ENCODE measurements around the gene CNFN.

Gene CNFN

DNA sequence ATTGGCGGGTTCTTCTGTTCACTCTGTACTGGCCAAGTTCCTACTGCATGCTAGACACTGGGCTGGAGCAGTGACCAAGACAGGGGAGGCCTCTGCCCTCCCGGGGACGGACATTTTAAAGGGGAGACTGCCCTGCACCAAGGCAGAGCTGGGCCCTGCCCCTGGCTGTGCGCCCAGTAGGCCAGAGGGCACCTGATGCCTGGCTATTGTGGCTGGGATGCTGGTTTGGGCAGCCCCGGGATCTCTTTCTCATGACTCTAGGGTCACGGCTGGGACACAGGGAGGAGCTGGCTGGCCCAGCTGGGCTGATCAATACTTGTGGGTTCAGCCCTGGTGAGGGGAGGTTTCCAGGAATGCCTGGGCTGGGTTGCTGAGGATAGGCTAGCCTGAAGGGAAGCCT, 19.4 kb upstream of the CNFN start:
- DNase-seq (ENCODE audit: low spot score), result no peak

DNA sequence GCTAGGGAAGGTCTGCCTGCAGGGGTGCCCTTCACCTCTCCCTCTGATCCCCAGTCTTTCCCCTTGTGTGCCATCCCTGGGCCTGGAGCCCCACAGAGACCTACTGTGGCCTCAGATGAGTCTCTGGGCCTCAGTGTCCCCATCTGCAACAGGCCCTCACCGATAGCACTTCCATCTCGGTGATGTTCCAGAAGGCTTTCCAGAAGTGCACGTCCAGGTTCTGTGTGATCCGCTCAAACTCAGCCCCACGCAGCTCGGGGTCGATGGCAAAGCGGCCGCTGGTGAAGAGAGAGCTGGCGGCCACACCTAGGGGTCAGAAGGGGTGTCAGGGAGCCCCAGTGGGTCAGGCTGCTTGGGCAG, 17.7 kb upstream of the CNFN start:
- DNase-seq (ENCODE audit: low spot score), result no peak

DNA sequence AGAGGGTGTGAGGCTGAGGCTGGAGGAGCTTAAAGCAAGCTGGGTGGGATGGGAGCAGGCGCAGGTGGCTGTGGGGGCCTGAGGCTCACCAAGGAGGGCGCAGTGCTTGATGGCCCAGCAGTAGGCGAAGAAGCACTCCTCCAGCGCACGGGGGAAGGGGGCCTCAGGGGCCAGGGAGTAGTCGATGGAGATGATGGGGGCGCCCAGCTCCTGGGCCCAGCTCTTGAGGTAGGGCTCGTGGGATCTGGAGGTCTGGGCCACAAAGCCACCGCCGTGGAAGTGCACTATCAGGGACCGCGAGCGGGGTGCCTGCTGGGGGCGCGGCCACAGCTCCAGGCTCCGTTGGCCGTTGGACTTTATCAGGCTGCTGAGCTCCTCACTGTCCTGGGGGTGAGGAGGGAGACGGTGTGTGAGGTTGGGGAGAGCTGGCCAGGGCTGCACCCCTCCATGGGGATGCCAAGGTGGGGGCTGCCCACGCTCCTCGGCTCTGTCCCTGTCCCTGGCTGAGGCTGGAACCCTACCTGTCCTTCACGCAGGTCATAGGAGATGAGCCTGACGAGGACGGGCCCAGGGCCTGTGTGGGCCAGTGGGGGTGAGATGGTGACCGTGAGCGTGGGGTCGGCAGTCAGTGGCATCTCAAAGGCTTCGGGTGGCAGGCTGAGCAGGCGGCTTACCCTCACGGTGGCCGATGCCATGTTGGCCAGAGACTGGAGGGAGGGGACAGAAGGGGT, 17.2 kb upstream of the CNFN start:
- DNase-seq (ENCODE audit: low spot score), result no peak

DNA sequence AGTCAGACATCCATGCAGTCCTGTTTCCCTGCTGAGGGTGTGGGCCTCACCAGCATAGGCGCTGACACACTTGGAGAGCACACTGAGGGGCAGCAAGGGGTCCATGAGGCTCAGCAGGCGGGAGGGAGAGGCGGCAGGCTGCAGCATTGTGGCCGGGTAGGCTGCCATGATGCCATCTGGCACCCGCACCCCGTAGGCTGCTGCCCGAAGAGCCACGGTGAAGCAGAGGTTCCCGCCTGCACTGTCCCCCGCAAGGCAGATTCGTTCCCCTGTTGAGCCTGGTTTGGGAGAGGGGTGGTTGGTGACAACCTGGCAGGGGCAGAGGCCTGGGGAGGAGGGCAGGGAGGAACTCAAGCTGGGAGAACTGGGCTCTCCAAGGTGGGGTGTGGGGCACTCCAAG, 16.0 kb upstream of the CNFN start:
- no peak for DNase-seq (ENCODE audit: low spot score)

DNA sequence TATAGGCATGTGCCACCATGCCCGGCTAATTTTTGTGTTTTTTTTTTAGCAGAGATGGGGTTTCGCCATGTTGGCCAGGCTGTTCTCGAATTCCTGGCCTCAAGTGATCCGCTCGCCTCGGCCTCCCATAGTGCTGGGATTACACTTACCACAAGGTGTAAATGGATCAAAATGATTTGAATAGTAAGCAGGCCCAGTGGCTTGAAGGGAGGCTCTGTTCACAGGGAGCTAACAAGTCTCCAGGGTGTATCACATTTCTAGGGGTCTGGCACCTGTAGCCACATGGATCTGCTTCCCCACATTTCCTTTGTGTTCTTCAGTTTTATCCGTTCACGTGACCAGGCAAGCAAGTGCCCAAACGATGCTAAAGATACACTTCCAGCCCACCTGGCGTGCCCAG, 13.5 kb upstream of the CNFN start:
- DNase-seq (ENCODE audit: low spot score), result no peak

DNA sequence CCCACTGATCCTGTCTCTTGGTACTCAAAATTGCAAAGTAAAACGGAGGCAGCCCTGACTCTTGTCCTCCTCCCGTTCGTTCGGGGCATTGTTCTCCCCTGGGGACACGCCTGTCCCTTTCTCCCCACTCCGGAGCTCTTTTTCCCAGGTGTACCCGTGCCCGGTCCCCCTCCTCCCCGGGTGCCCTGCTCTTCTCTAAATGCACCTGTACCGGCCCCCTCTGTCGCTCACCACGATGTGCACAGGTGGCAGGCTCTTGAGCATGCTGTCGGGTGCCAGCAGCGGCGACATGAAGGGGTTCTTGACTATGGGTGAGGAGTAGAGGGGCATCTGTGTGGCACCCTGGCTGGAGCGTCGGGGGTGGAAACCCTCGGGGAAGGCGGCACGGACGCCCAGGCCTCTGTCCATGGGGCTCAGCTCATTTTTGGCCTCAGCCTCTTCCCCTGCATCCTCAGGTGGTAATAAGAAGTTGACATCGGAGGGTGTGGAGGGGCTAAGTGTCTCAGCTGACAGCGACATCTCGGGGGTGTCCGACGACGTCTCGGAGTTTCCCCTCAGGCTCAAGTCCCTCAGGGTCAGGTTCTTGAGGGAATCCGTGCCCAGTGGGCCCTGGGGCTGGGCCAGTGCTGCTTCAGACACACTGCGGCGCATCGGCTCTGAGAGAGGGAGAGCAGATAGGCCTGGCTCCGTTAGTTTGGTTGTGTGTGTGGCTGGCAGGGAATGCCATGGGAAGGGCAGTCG, 12.4 kb upstream of the CNFN start:
- DNase-seq (ENCODE audit: low spot score), result no peak

DNA sequence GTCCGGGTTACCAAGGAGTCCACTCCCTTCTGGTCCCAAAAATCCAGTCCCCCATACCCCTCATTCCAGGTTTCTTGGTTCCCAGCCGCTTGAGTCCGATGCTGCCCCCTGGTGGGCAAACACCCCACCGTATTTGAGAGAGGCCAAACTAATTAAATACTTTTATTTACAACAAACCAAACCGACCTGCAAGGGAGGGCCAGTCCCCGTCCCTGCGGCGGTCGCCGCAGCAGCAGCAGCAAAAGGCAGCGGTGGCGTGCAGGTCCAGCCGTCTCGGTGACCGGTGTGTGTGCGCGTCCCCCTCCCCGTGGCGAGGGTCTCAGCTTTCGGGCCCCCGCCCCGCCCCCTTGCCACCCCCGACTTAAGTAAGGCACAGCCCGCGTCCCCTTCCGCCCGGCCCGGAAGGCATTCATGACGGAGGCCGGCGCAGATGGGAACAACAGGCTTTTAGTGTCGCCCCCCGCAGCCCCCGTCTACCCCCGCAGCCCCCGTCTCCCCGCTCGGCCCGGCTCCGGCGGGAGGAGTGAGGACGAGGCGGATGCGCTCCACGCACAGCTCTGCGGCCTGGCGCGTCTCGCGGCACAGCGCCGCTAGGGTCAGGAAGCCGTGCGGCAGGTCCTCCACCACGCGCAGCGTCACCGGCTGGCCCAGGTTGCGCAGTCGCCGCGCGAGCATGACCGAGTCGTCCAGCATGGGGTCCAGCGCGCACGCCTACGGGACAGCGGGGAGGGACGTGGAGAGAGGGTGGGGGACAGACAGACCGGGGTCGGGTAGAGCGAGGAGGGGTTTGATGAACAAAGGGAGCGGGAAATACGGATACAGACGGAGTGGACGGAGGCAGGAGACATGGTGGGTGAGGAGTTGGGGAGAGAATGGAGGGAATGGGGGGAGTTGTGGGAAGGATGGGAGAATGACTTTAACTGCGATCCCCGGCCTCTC, 11.5 kb upstream of the CNFN start:
- peak; percentile 89 for DNase-seq (ENCODE audit: low spot score)

DNA sequence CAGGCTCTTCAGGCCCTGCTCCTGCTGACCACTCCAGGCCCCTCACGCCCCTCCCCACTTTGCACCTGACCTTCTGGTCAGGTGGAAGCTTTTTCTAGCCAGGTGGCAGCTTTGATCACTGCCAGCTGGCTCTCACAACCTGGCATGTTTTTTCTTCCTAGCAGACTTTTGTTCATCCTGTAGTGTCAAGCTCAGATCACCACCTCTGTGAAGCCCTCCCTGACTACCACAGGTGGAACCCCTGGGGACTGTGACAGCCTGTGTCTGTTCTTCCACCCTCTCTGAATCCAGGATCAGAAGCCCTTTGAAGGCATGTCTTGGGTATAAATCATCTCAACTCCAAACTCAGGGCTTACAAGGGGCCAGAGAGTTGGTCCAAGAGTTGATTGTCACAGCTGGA, 10.3 kb upstream of the CNFN start:
- DNase-seq (ENCODE audit: low spot score), result no peak

DNA sequence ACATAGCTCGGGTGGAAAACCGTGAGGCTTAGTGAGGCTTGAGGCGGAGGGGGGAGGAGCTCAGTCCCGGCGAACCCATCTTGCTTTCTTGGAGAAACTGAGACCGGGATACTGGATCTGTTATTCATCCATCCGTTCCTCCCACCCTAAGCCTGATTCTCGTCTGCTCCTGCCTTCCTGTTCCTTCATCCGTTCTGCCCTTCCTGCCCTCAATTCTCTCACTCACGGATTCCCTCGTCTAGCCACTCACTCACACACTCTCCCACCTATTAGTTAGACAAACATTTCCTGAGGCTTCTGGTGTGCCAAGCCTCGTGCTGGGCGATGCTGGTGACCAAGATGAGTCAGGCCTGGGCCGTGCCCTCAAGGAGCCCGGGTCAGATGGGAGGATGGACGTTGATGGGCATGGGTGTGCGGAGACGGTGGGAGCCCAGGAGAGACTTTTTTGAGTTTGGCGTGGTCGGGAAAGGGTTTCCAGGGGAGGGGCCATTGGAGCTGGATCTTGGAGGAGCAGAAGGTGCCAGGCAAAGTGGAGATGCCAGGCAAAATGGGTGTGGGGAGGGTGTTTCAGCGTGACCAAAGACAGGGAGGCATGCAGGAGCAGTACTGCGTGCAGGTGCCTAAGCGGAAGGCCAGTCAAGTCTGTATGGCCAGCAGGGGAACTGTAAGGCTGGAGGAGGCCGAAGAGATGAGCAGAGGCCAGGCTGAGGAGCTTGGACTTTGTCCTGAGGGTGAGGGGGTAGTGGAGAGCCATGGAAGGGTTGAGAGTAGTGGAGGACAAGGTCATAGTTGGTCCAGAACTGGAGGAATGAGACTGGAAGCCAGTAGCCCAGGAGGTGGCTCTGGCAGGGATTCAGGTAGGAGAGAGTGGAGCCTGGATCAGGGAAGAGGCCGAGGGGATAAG, 7.4 kb upstream of the CNFN start:
- DNase-seq (ENCODE audit: low spot score), result no peak

DNA sequence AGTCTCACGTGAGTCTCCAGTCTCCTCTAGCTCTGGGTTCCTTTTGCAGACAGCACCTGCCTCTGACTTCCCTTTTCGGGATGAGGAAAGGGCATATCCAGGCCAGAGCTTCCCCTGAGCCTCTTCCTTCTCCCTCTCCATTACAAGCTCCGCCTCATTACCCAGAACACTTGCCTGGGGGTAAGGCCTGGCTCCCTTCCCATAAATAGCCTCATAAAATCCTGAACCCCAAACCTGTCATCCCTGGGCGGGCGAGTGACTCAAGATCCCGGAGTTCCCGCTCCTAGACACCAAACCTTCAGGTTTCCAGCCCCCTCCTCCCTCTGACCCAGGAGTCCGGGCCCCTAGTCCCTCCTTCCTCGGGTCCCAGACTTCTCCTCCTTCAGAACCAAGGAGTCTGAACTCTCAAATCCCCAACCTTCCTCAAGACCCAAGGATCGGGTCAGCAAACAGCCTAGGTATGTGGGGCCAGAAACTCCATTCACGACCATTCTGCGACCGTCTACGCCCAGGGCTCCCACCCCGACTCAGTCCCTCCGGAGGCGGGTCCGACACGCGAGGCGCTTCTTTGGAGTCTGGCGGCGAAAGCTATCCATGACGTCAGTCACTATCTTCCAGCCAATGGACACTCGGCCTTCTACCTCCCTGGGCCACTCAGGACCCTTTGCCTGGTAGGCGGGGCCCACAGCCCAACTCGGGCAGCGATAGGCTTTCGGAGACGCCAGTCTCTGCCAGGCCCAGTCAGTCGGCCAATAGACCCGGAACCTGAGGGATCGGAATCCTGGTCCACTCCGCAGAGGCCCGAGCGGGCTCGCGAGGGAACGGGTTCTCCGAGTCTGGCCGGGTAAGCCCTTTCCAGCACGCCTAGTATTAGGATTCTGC, 6.5 kb upstream of the CNFN start:
- DNase-seq (ENCODE audit: low spot score), result peak; percentile 99

DNA sequence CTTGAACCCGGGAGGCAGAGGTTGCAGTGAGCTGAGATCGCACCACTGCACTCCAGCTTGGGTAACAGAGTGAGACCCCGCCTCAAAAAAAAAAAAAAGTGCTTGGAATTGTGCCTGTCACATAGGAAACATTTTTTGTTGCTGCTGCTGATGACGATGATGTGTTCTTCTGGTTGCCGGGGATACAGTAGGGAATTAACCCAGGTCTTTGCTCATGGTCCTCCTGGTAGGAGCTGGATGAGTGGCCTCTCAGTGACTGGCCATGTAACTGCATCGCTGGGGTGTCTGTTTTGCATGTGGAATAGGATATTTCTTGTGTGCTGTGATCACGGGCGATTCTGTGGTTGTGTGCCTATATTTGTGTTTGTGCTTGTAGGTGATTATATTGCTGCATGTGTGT, 4.7 kb upstream of the CNFN start:
- DNase-seq (ENCODE audit: low spot score), result no peak

DNA sequence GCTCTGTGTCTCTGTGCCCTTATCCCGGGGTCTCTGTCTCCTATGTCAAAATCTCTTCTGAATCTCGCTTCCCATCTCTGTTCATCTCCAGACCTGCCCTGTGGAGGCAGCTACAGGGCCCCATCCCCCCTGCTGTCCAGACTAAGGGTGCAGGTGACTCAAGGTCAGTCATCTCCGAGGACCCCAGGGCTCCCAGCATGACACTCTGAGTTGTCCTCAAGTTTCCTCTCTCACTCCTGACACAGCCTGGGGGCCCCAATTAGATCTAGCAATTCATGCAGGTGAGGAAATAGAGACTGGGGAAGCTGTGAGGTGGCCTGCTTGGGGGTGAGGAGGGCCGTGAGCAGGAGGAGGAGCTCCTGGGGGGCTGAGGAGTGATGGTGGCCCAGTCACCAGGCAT, 2.1 kb upstream of the CNFN start:
- no peak for DNase-seq (ENCODE audit: low spot score)

DNA sequence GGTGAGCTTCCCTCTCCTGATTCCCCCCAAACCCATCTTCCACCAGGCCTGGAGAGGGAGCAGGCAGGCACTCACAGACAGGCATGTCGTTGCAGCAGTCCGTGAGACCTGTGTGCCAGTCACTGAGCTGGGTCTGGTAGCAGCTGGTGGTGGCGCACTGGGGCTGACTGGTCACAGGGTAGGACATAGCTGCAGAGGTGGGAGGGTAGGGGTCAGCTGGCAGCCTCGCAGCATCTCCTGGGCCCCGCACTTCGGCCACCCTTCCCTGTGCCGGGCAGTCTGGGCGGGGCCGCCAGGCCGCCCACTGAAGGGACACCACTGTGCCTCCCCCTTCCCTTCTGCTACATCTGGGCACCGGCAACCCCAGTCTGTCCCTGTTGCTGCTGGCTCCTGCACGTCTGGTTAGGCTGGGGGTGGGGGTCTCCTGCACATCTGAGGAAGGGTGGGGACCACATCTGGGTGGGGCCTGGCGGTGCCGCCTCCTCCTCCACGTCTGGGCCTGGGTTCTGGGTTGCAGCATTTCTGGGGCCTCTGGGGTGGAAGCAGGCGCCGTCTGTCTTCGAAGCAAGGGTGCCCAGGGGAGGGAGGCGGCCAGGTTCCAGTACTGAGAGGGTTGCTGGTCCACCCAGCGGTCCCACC, 1.1 kb downstream of the CNFN start:
- no peak for DNase-seq (ENCODE audit: low spot score)

DNA sequence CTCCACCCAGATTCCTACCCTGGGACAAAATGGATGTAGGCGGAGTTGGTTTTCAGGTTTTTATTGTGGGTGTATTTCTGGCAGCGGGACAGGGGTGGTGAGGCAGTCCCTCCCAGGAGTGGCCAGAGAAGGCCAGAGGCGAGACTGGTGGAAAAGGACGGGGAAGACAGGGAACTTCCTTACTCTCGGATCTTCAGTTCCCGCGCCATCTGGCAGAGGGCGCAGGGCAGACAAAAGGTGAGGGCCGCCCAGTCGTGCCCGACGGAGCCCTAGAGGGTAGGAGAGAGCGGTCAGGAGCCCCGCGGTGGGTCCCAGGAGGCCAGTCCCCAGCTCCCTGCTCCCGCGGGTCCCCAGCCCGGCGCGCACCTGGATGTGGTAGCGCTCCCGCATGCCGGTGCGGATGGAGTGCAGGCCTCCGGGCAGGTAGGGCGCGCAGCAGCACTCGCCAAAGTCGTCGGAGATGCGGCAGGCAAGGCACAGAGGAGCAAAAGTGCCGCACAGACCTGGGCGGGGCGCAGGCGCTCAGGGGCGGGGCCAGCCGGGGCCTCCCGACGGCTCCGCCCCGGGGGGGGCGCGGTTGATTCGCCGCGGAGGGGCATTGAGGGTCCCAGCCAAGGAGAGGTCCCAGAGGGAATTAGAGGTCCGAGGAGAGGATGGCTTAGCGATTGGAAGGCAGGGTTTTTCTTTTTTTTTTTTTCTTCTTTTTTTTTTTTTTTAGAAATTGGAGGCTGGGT, 3.0 kb downstream of the CNFN start:
- peak; percentile 86 for DNase-seq (ENCODE audit: low spot score)

DNA sequence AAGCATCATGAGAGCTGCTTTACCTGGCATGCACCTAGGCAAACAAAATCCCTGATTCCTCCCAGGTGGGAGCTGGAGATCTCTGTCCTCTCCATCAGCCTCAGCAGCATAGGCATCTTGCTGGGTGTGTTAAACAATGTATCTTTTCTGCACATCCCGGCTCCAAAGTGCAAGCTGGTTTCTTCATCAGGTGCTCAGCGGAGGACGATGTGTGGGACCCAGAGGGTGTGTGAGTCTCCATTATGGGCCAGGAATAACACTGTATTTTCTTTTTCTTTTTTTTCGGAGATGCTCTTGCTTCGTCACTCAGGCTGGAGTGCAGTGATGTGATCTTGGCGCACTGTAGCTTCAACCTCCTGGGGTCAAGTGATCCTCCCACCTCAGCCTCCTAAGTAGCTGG, 9.9 kb downstream of the CNFN start:
- DNase-seq (ENCODE audit: low spot score), result no peak

DNA sequence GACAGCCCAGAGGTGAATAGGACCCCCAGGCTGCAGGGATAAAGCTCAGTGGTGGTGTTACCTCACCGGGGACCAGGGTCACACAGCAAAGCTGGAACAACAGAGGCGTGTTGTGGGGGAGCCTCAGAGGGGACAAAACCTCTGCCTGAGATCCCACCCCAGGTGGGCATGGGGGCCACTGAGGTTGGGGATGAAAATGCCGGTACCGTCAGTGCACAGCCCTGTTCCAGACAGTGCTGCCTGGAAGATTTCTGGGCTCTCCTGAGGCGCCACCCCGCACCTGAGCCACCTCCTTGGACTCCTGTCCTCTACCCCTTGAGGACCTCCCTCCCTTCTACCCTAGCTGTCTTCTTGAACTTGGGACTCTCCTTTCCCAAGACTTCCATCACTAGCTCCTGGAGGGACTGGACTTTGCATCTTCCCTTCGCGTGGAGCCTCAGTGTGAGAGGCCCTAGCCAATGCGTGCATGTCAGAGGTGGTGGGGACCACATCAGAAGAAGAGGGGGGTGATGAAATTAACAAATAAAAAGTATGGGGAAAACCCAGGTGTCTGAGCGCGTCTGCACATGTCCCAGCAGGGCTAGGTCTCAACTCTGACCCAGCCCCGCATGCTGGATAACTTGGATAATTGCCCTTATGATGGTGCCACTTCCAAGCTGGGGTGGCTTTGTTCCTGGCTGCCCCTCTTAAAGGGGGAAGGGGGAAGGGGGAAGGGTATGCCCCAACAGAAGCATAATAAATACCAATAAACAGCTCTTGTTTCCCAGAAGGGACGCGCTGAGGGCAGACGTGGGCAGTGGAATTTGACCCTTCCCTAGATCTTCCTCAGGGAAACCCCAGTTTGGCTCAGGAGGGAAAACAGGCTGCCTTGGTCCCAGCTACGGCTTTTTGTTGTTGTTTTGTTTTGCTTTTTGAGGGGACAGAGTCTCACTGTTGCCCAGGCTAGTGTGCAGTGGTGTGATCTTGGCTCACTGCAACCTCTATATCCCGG, 11.6 kb downstream of the CNFN start:
- DNase-seq (ENCODE audit: low spot score), result no peak

DNA sequence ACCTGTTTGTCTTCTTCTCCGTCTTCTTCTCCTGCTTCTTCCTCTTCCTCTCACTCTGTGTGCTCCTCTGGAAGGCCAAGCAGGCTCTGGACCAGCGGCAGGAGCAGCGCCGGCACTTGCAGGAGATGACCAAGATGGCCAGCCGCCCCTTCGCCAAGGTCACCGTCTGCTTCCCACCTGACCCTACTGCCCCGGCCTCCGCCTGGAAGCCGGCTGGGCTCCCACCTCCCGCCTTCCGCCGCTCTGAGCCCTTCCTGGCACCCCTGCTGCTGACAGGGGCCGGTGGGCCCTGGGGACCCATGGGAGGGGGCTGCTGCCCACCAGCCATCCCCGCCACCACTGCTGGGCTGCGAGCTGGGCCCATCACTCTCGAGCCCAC, 13.9 kb downstream of the CNFN start:
- DNase-seq (ENCODE audit: low spot score), result no peak

DNA sequence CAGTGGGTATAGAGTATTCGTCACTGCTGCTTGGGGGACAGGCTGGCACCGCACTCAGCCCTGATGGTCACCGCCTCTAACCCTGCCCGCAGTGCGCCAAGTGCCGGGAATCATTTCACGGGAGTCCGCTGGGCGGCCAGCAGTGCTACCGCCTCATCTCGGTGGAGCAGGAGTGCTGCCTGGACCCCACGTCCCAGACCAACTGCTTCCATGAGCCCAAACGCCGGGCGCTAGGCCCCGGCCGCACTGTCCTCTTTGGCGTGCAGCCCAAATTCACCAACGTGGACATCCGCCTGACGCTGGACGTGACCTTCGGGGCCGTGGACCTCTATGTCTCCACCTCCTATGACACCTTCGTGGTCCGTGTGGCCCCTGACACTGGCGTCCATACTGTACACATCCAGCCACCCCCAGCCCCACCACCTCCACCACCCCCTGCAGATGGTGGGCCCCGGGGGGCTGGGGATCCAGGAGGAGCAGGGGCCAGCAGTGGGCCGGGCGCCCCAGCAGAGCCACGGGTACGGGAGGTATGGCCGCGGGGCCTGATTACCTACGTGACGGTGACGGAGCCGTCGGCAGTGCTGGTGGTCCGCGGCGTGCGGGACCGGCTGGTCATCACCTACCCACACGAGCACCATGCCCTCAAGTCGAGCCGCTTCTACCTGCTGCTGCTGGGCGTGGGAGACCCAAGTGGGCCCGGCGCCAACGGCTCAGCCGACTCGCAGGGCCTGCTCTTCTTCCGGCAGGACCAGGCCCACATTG, 14.5 kb downstream of the CNFN start:
- no peak for DNase-seq (ENCODE audit: low spot score)

All from ecto neural progenitor cell (in vitro differentiated cells).